K562 (cell line): ENCODE data around the gene COQ8B. TPM values are rescaled to one million over a fixed set of nuclear protein-coding genes. Genes with fewer than 3 reads are reported as not detected.

ENCODE experiments used
- ARID4B ChIP-seq: sonication (generic); formaldehyde crosslinking; IDR thresholded peaks from 2 replicates; pipeline ENCODE4 v1.8.0; 2022; ENCODE audit warnings: mild to moderate bottlenecking, missing genetic modification reagents
- BRCA1 ChIP-seq, 2 experiments: fragments of 450-650 bp in 1 of 2; sonication (generic) in 1 of 2; formaldehyde crosslinking in 1 of 2; IDR thresholded peaks; 2 replicates each; pipeline versions ENCODE4 v1.5.0 to v1.6.1; 2017 to 2020; ENCODE audit warnings: mild to moderate bottlenecking in 1 of 2, missing genetic modification reagents in 1 of 2
- HDGF ChIP-seq: fragments of 450-650 bp; IDR thresholded peaks from 2 replicates; pipeline ENCODE4 v1.6.1; 2016
- HMGN3 ChIP-seq: IDR thresholded peaks from 2 replicates; pipeline ENCODE4 v1.6.1; 2011; ENCODE audit warnings: borderline replicate concordance, low read depth, mild to moderate bottlenecking, mixed read lengths, low read length; ENCODE audit not compliant: insufficient read length; ENCODE audit errors: extremely low read depth
- JUND ChIP-seq, 2 experiments: IDR thresholded peaks; 2 replicates in 1 of 2; 3 replicates in 1 of 2; pipeline ENCODE4 v1.6.1; 2011; ENCODE audit warnings: borderline replicate concordance in 2 of 2, low read depth in 2 of 2, low read length in 2 of 2, improper control_type of control experiment in 1 of 2, missing biosample characterization in 1 of 2, missing genetic modification characterization in 1 of 2, missing genetic modification reagents in 1 of 2
- KDM1A ChIP-seq, 2 experiments: fragments of 450-650 bp; IDR thresholded peaks; 2 replicates each; pipeline ENCODE4 v1.6.1; 2016; ENCODE audit warnings: mild to moderate bottlenecking in 2 of 2
- L3MBTL2 ChIP-seq: fragments of 450-650 bp; IDR thresholded peaks from 2 replicates; pipeline ENCODE4 v1.6.1; 2016; ENCODE audit warnings: mild to moderate bottlenecking, moderate library complexity
- NCOR1 ChIP-seq: fragments of 450-650 bp; IDR thresholded peaks from 2 replicates; pipeline ENCODE4 v1.6.1; 2016; ENCODE audit warnings: mild to moderate bottlenecking, moderate library complexity
- SIN3B ChIP-seq: fragments of 450-650 bp; IDR thresholded peaks from 2 replicates; pipeline ENCODE4 v1.6.1; 2017; ENCODE audit warnings: low read depth, mild to moderate bottlenecking, moderate library complexity
- STAT6 ChIP-seq: sonication (generic); formaldehyde crosslinking; IDR thresholded peaks from 2 replicates; pipeline ENCODE4 v1.8.1; 2023; ENCODE audit warnings: mild to moderate bottlenecking, missing genetic modification reagents
- ZBTB1 ChIP-seq: sonication (generic); formaldehyde crosslinking; IDR thresholded peaks from 2 replicates; pipeline ENCODE4 v1.8.1; 2023; ENCODE audit warnings: missing genetic modification reagents, low read depth, mild to moderate bottlenecking, borderline replicate concordance
- ZMIZ1 ChIP-seq, 2 experiments: fragments of 150-350 bp in 1 of 2; IDR thresholded peaks; 2 replicates each; pipeline ENCODE4 v1.6.1; 2012 to 2016; ENCODE audit warnings: low read depth in 2 of 2, low read length in 2 of 2, mild to moderate bottlenecking in 1 of 2, moderate library complexity in 1 of 2
- ZNF311 ChIP-seq: fragments of 250-450 bp; sonication (Bioruptor Pico); IDR thresholded peaks from 2 replicates; pipeline ENCODE4 v1.4.0; 2020; ENCODE audit warnings: mild to moderate bottlenecking, moderate library complexity
- ZNF77 ChIP-seq: fragments of 250-450 bp; sonication (Bioruptor Pico); IDR thresholded peaks from 2 replicates; pipeline ENCODE4 v1.5.0; 2020
- polyA plus RNA-seq, 8 experiments: library from polyadenylated mRNA; depleted of rRNA in 4 of 8; stranded (reverse) in 5 of 8; unstranded in 3 of 8; fragments of >200 nt; fragmentation: Nextera tagmentation in 2 of 8; fragmentation: Illumina TruSeq in 1 of 8; extraction: Ambion mirVana in 2 of 8; extraction: Trizol in 1 of 8; gene quantifications; 2 replicates each; pipeline versions ENCODE4 v1.2.1 to v1.2.3, GENCODE V29; 2011 to 2014; ENCODE audit warnings: inconsistent platforms in 1 of 8, missing spikeins in 1 of 8
- total RNA-seq, 7 experiments: library from RNA; depleted of rRNA in 6 of 7; stranded (reverse); fragments of >200 nt in 6 of 7; fragmentation: Illumina TruSeq in 2 of 7; extraction: Trizol in 2 of 7; gene quantifications; 2 replicates each; pipeline versions ENCODE4 v1.2.1 to v1.2.3, GENCODE V29; 2011 to 2021; ENCODE audit warnings: low replicate concordance in 1 of 7

Gene COQ8B
- total and polyA plus RNA-seq, 9 of the 15 experiments (the other 6 are each of a cell fraction or from before 2014, with no cell fraction given) = 0.41 to 32.3 (median 12.9) TPM

GRCh38 chr19:40690693-40691420 lies 25.8 kb downstream of the COQ8B start (continued):
- TF ChIP-seq STAT6 (CRISPR knock-in tag) = no peak
- TF ChIP-seq NCOR1 = peak; percentile 34; the same call in 1 of the 2 replicates
- TF ChIP-seq ZNF311 (CRISPR knock-in tag) = no peak
- TF ChIP-seq ZBTB1 (CRISPR knock-in tag) = peak; percentile 74; the same call in 1 of the 2 replicates
- peak; percentile 98 for TF ChIP-seq L3MBTL2
- TF ChIP-seq HDGF = no peak; the same call in 1 of the 2 replicates
- peak; percentile 52 for TF ChIP-seq HMGN3
- peak; percentile 43; the same call in 1 of the 2 replicates for TF ChIP-seq JUND (IDR thresholded peaks at IDR 0.05; ENCODE audit: borderline replicate concordance, low read depth, low read length)
- no peak for TF ChIP-seq JUND (tag; IDR thresholded peaks at IDR 0.05; ENCODE audit: borderline replicate concordance, low read depth, low read length)
- TF ChIP-seq ARID4B (CRISPR knock-in tag) = no peak; the same call in 1 of the 2 replicates
- no peak for TF ChIP-seq SIN3B
- TF ChIP-seq ZMIZ1 (IDR thresholded peaks at IDR 0.05; ENCODE audit: low read depth in 2 of 2, low read length in 2 of 2) = 0 out of 4 replicates have a peak, but pooled peaks of 1 of the 2 experiments have one; percentile 8
- no peak for TF ChIP-seq BRCA1 (IDR thresholded peaks at IDR 0.05)
- no peak for TF ChIP-seq BRCA1 (CRISPR knock-in tag; IDR thresholded peaks at IDR 0.05)
- no peak; a peak in 1 of 4 replicates for TF ChIP-seq KDM1A (IDR thresholded peaks at IDR 0.05)
- no peak for TF ChIP-seq ZNF77 (CRISPR knock-in tag)
